NT2/D1 (cell line): ENCODE measurements around the gene PYGO2.
A peak's percentile ranks its signal among the peaks of the same experiment; 100 is the strongest.

ENCODE experiments used
- DNase-seq: peaks from one replicate; pipeline ENCODE4 v3.0.0-alpha.2; 2011; ENCODE audit warnings: low read depth, low spot score
- H3K27me3 ChIP-seq: 2 replicates; pipeline ENCODE4 v1.6.0; 2011; ENCODE audit warnings: mild to moderate bottlenecking; ENCODE audit not compliant: insufficient read length, insufficient read depth
- H3K36me3 ChIP-seq: 2 replicates; pipeline ENCODE4 v1.6.1; 2011; ENCODE audit warnings: mild to moderate bottlenecking, low read length, mixed read lengths; ENCODE audit not compliant: insufficient read depth, insufficient read length
- H3K4me1 ChIP-seq: 2 replicates; pipeline ENCODE4 v1.5.1; 2011; ENCODE audit not compliant: insufficient read depth, insufficient read length
- H3K4me3 ChIP-seq: 2 replicates; pipeline ENCODE4 v1.5.1; 2011; ENCODE audit warnings: low read depth; ENCODE audit not compliant: insufficient read length
- H3K9ac ChIP-seq: 2 replicates; pipeline ENCODE4 v1.6.0; 2011; ENCODE audit warnings: low read depth; ENCODE audit not compliant: insufficient read length
- H3K9me3 ChIP-seq: 2 replicates; pipeline ENCODE4 v1.5.1; 2011; ENCODE audit warnings: mild to moderate bottlenecking, low read length; ENCODE audit not compliant: insufficient read depth
- SUZ12 ChIP-seq: IDR thresholded peaks from 2 replicates; pipeline ENCODE4 v1.6.1; 2011; ENCODE audit not compliant: insufficient read length, insufficient read depth; ENCODE audit errors: extremely low read depth
- YY1 ChIP-seq: IDR thresholded peaks from 2 replicates; pipeline ENCODE4 v1.6.1; 2011; ENCODE audit not compliant: insufficient read length, insufficient read depth
- ZNF274 ChIP-seq: IDR thresholded peaks from 2 replicates; pipeline ENCODE4 v1.6.1; 2011; ENCODE audit warnings: mild to moderate bottlenecking, low read depth, low read length

The PYGO2 gene

DNA sequence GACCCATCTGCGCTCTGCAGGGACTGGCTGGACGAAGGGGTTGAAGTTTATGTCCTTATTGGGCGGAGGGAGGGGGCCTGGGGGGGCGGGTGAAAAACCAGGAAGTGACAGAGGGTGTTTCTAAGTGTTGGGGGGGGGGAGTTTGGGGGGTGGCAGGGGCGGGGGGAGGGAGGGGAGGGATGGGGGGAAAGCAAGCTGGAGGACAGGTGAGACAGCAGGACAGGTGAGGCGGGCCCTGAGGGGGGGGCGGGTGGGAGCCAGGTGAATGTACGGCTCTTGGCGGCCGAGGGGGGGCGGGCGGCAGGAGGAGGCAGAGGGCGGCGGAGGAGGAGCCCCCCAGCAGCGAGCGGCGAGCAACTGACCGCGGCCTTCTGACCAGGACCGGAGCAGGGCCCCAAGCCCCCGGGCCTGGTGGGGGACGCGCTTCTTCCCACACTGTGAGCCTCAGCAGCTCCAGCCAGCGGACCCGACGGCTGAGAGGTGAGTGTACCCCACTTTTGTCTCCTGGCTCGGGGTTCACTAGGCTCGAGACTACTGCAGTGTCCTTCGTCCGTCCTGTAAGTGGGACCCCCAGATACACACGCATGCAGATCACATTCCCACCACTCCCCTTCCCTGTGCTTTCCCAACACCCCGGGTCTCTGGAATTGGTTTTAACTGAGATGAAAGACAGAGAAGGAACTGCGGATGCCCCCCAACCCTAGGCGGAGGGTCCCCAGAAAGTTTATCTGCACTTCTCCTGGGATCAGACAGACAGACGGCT is 41.1 kb upstream of the PYGO2 start, which contains the start of gene ZBTB7B:
Gene ZBTB7B (plus strand): TSS at position 339 of the 763 bp plus-strand sequence. CDS start 11,859 bp downstream, outside the sequence.
- H3K27me3 ChIP-seq, result no peaks in the 10 kb centered on the region
- peaks cover 10% of the 10 kb centered on the region for H3K4me1 ChIP-seq
- peak within 1 kb of the TSS; percentile 71 for H3K4me3 ChIP-seq
- TF ChIP-seq ZNF274, result no peak
- TF ChIP-seq SUZ12, result no peak
- TF ChIP-seq YY1, result no peak
- H3K36me3 ChIP-seq, result no peaks in the 10 kb centered on the region
- no peak for DNase-seq
- peak within 1 kb of the TSS; percentile 97 for H3K9ac ChIP-seq
- no peaks in the 10 kb centered on the region for H3K9me3 ChIP-seq

DNA sequence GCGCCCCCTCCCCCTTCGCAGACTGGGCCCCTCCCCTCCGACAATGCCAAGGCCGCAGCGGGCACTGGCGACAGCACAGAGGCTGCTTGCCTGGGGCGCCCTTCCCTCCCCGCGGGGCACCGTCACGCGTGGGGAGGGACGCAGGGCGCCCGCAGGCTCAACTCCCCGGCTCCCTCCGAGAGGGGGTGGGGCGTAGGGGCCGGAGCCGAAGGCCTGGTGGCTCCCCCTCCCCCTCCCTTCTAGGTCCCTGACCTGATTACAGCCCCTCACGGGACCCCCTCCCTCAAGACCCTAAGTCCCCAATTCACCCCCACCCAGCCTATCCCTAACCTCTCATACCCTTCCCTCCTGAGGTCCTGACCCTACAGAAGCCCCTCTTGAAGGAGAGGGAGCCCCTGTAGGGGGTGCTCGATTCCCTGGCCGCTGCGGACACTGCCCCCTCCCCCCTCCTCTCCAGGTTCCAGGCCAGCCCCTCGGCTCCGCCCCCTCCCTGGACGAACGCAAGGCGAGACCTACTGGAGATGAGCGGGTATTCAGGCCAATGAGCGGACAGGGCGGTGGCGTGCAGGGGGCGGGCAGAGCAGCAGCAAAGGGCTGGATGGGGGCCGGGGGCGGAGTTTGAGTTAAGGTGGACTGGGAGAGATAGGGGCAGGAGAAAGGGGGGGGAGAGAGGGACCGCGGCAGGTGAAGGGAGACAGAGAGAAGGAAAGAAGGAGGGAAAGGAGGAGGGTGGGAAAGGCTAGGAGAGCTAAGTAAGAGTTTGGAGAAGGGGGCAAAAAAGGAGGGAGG is 40.3 kb upstream of the PYGO2 start:
- no peak for TF ChIP-seq YY1
- no peak for TF ChIP-seq ZNF274
- no peak for TF ChIP-seq SUZ12
- H3K4me3 ChIP-seq, result peak overlapping the region; percentile 71
- peaks cover 16% of the 10 kb centered on the region for H3K4me1 ChIP-seq
- H3K9me3 ChIP-seq, result no peaks in the 10 kb centered on the region
- H3K36me3 ChIP-seq, result no peaks in the 10 kb centered on the region
- H3K27me3 ChIP-seq, result no peaks in the 10 kb centered on the region
- peak; percentile 100 for DNase-seq
- H3K9ac ChIP-seq, result peak overlapping the region; percentile 97

DNA sequence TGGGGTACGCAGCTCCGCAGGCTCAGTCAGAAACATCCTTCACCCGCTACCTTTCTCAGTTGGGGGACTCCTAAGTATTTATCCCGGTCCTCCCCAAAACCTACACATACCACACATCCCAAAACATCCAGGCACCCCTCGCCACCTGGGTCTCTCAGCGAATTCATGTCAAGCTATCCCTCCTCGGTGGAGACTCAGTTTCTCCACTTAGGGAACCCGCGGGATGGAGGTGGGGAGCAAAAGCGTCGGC is 39.8 kb upstream of the PYGO2 start:
- Histone ChIP-seq H3K4me3 (peak overlapping the region; percentile 71), H3K9me3 (no peaks in the 10 kb centered on the region), H3K27me3 (no peaks in the 10 kb centered on the region), H3K4me1 (peaks cover 16% of the 10 kb centered on the region), H3K9ac (peak overlapping the region; percentile 97), H3K36me3 (no peaks in the 10 kb centered on the region)
- TF ChIP-seq SUZ12, result no peak
- TF ChIP-seq YY1, result no peak
- TF ChIP-seq ZNF274, result no peak
- DNase-seq, result no peak

DNA sequence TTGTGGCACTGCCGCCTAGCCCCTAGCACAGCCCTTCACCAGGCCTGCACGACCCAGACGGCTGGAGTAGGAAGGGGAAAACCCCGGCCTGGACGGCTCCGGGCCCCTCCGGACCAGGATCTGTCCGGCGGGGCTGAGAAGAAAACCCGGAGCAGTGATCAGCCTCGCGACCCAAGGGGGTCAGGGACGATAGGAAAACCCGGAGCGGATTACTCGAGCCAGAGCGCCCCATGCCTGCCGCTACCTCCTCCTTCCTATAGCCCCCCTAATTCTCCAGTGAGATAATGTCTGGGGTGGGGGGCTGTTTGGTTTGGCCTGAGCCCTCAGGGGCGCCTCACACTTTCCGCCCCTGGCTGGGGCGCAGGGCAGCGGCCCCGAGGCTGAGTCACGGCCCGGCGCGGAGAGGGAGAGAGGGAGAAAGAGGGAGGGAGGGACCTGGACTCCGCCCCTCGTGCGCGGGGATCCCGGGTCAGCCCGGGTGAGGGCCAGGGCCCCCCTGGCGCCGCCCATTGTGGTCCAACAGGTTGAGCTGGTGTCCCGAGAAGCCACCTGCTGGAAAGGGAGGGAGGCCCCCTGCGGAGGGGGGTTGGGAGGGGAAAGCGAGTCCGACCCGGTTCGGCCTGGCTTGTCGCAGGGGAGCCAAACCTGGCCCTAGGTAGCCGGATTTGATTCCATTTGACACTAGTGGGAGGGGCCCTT is 39.3 kb upstream of the PYGO2 start:
- no peaks in the 10 kb centered on the region for H3K27me3 ChIP-seq
- DNase-seq, result peak; percentile 98
- peak overlapping the region; percentile 71 for H3K4me3 ChIP-seq
- H3K9me3 ChIP-seq, result no peaks in the 10 kb centered on the region
- H3K9ac ChIP-seq, result peak overlapping the region; percentile 97
- no peak for TF ChIP-seq YY1
- no peak for TF ChIP-seq SUZ12
- TF ChIP-seq ZNF274, result no peak
- H3K36me3 ChIP-seq, result no peaks in the 10 kb centered on the region
- peaks cover 16% of the 10 kb centered on the region for H3K4me1 ChIP-seq

DNA sequence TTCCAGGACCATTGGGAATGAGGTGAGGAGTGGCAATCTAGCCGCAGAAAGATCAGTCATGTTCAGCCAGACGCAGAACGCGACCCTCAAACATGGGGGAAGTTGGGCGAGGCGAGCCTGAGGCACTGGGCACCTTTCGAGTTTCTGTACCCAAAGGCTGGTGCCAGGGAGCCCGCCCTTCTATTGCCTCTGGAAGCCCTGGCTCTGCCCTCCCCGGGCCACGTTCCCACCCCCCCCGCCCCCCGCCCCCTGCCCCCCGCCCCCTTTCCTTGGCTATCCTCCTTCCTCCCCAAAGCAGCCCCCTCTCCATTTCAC is 38.8 kb upstream of the PYGO2 start:
- DNase-seq, result no peak
- H3K27me3 ChIP-seq, result no peaks in the 10 kb centered on the region
- no peaks in the 10 kb centered on the region for H3K9me3 ChIP-seq
- H3K36me3 ChIP-seq, result no peaks in the 10 kb centered on the region
- peak overlapping the region; percentile 97 for H3K9ac ChIP-seq
- H3K4me3 ChIP-seq, result peak overlapping the region; percentile 71
- TF ChIP-seq ZNF274 (no peak), SUZ12 (no peak), YY1 (no peak)
- H3K4me1 ChIP-seq, result peaks cover 16% of the 10 kb centered on the region

DNA sequence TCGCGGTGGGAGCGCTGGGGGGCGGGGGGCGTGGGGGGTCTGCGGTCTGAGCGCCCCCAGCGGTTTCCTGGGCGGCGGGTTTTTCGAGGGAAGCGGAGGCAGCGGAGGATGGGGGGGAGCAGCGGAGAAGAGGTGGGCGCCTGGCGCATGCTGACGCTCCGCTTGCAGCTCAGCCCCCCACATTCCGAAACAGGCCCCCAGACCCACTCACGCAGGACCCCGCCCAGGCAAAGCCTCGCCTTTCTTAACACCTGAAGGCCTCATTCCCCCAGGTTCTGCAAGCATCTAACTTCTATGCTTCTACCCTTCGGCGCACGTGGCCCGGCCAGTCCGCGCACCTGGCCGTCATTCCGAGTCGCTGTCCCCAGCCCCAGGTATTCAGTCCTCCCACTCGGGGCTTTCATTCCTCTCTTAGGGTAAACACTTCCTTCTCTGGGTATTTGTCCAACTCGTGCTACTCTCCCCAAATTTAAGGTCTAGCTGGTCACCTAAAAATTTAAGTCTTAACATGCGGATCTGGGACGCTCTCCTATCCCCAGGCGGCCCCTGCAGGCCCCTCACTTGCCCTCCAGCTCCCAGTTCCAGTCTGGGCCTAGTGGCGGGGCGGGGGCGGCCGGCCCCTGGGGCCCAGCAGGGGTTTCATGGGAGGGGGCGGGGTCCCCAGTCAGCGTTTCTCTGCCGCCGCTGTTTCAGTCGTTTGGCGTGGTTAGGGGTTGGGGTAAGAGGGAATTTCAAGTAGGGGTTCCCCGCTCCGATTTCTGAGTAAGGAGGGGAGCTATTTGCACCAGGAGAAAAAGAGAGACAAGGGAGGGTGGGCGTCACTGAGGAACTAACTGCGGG is 38.2 kb upstream of the PYGO2 start:
- TF ChIP-seq SUZ12, result no peak
- TF ChIP-seq YY1, result no peak
- no peak for TF ChIP-seq ZNF274
- DNase-seq, result no peak
- H3K4me1 ChIP-seq, result peaks cover 15% of the 10 kb centered on the region

More for the DNA sequence above, 38.2 kb upstream of the PYGO2 start:
- H3K36me3 ChIP-seq, result no peaks in the 10 kb centered on the region
- no peaks in the 10 kb centered on the region for H3K27me3 ChIP-seq
- H3K4me3 ChIP-seq, result peak overlapping the region; percentile 71
- peak overlapping the region; percentile 97 for H3K9ac ChIP-seq
- no peaks in the 10 kb centered on the region for H3K9me3 ChIP-seq
